NB4 (cell line): ENCODE measurements around the gene PRKCE.

Source experiments
- MYC ChIP-seq: IDR thresholded peaks from 2 replicates; pipeline ENCODE4 v1.6.1; 2011; ENCODE audit warnings: low read depth, low read length
- TF ChIP-seq, protein P1 (sequence below): IDR thresholded peaks from one replicate; pipeline ENCODE4 v1.5.1; 2012; ENCODE audit warnings: low read depth, low read length

DNA sequence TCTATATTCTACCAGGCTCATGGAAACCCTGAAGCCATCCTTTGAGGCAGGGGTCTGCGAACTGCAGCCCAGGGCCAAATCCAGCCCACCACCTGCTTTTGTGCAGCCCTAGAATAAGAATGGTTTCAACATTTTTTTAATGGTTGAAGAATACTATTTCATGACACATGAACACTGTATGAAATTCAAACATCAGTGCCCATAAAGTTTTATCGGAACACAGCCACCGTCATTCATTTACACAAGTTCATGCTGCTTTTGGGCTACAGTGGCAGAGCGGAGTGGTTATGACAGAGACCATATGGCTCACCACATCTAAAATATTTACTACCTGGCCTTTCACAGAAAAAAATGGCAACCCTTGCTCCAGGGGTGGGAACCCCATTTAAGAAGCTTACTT lies 521.6 kb downstream of the PRKCE start:
- no peak for TF ChIP-seq MYC
- TF ChIP-seq, protein P1, sequence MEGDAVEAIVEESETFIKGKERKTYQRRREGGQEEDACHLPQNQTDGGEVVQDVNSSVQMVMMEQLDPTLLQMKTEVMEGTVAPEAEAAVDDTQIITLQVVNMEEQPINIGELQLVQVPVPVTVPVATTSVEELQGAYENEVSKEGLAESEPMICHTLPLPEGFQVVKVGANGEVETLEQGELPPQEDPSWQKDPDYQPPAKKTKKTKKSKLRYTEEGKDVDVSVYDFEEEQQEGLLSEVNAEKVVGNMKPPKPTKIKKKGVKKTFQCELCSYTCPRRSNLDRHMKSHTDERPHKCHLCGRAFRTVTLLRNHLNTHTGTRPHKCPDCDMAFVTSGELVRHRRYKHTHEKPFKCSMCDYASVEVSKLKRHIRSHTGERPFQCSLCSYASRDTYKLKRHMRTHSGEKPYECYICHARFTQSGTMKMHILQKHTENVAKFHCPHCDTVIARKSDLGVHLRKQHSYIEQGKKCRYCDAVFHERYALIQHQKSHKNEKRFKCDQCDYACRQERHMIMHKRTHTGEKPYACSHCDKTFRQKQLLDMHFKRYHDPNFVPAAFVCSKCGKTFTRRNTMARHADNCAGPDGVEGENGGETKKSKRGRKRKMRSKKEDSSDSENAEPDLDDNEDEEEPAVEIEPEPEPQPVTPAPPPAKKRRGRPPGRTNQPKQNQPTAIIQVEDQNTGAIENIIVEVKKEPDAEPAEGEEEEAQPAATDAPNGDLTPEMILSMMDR, result no peak
